Thoracic aorta (tissue), 2 donors: ENCODE data around the gene MED12L. TPM values are rescaled to one million over a fixed set of nuclear protein-coding genes. Genes with fewer than 3 reads are reported as not detected.
"Not testable (repeated sequence)": the region's sequence is repeated elsewhere in the genome, so short reads cannot be mapped to it uniquely, and the experiment has no call there.

ENCODE experiments used
- ATAC-seq: fragments of 150-250 bp; one replicate; pipeline ENCODE4 v1.8.0; 2017; ENCODE audit warnings: low read depth; ENCODE audit not compliant: insufficient number of reproducible peaks, low FRiP score
- DNase-seq: peaks from one replicate; pipeline ENCODE4 v3.0.0-alpha.2; 2020; ENCODE audit warnings: low spot score
- H3K27ac ChIP-seq, 2 donors: fragments of 200-600 bp; sonication (generic); 1 replicate in 1 of 2; 2 replicates in 1 of 2; pipeline ENCODE4 v1.5.1; 2016; ENCODE audit warnings: mild to moderate bottlenecking in 2 of 2, moderate library complexity in 2 of 2
- H3K27me3 ChIP-seq: fragments of 200-600 bp; sonication (generic); replicated peaks from 2 replicates; pipeline ENCODE4 v1.6.0; 2016; ENCODE audit warnings: mild to moderate bottlenecking; ENCODE audit not compliant: insufficient read depth
- H3K36me3 ChIP-seq: fragments of 200-600 bp; sonication (generic); one replicate; pipeline ENCODE4 v1.5.1; 2016
- H3K4me1 ChIP-seq, 2 donors: fragments of 200-600 bp; sonication (generic); 1 replicate in 1 of 2; 2 replicates in 1 of 2; pipeline versions ENCODE4 v1.5.1 to v1.6.0; 2016; ENCODE audit warnings: low read depth in 2 of 2, mild to moderate bottlenecking in 1 of 2; ENCODE audit not compliant: control insufficient read depth in 1 of 2
- H3K4me3 ChIP-seq: fragments of 200-600 bp; sonication (generic); 2 replicates; pipeline ENCODE4 v1.5.1; 2016; ENCODE audit warnings: mild to moderate bottlenecking
- H3K9me3 ChIP-seq: fragments of 200-600 bp; sonication (generic); 2 replicates; pipeline ENCODE4 v1.5.1; 2016
- CTCF ChIP-seq: fragments of 200-600 bp; sonication (generic); IDR thresholded peaks from one replicate; pipeline ENCODE4 v1.5.1; 2019; ENCODE audit warnings: antibody characterized with exemption
- total RNA-seq, 2 donors: library from RNA; depleted of rRNA; stranded (reverse); fragments of >200 nt; gene quantifications; one replicate each; pipeline versions ENCODE4 v1.1.0 to v1.2.3, GENCODE V29; 2016

The MED12L gene
- total RNA-seq, 2 donors from 2014 or later, result 0.27 to 2.0 TPM

GRCh38 chr3:151232991-151233390 is 147.5 kb downstream of the MED12L start:
- DNase-seq, result no peak
- H3K36me3 ChIP-seq, result no peaks in the 10 kb centered on the region
- peaks cover 5 to 11% of the 10 kb centered on the region in 2 donors for H3K4me1 ChIP-seq
- ATAC-seq, result no peak
- no peak overlapping the region for H3K4me3 ChIP-seq
- no peak for TF ChIP-seq CTCF
- no peaks in the 10 kb centered on the region for H3K9me3 ChIP-seq
- no peak overlapping the region for H3K27ac ChIP-seq
- H3K27me3 ChIP-seq, result no peaks in the 10 kb centered on the region

GRCh38 chr3:151234825-151235224 is 149.4 kb downstream of the MED12L start:
- Histone ChIP-seq H3K9me3 (no peaks in the 10 kb centered on the region), H3K27me3 (no peaks in the 10 kb centered on the region), H3K27ac (no peak overlapping the region), H3K4me3 (no peak overlapping the region), H3K4me1 (no peaks in the 10 kb centered on the region), H3K36me3 (no peaks in the 10 kb centered on the region)
- DNase-seq (no peak), ATAC-seq (no peak)
- no peak for TF ChIP-seq CTCF

GRCh38 chr3:151236316-151236715 is 150.9 kb downstream of the MED12L start:
- no peaks in the 10 kb centered on the region for H3K4me1 ChIP-seq
- H3K27ac ChIP-seq, result no peak overlapping the region
- DNase-seq (no peak), ATAC-seq (no peak)
- H3K4me3 ChIP-seq, result no peak overlapping the region
- TF ChIP-seq CTCF, result no peak
- no peaks in the 10 kb centered on the region for H3K9me3 ChIP-seq
- no peaks in the 10 kb centered on the region for H3K36me3 ChIP-seq
- no peaks in the 10 kb centered on the region for H3K27me3 ChIP-seq

GRCh38 chr3:151236736-151237135 is 151.3 kb downstream of the MED12L start:
- no peaks in the 10 kb centered on the region for H3K9me3 ChIP-seq
- no peak for TF ChIP-seq CTCF
- ATAC-seq, result no peak
- no peak for DNase-seq
- H3K4me3 ChIP-seq, result no peak overlapping the region
- H3K27me3 ChIP-seq, result no peaks in the 10 kb centered on the region
- no peaks in the 10 kb centered on the region for H3K4me1 ChIP-seq
- no peaks in the 10 kb centered on the region for H3K36me3 ChIP-seq
- no peak overlapping the region for H3K27ac ChIP-seq

- DNase-seq, H3K9me3 ChIP-seq, H3K4me1 ChIP-seq, ATAC-seq, H3K4me3 ChIP-seq, H3K27me3 ChIP-seq, H3K27ac ChIP-seq, H3K36me3 ChIP-seq: not testable (repeated sequence)
Measured at GRCh38 chr3:151242006-151242405, 156.5 kb downstream of the MED12L start.

GRCh38 chr3:151248772-151249337 is 163.4 kb downstream of the MED12L start:
- Histone ChIP-seq H3K36me3 (no peaks in the 10 kb centered on the region), H3K9me3 (no peaks in the 10 kb centered on the region), H3K4me1 (no peaks in the 10 kb centered on the region), H3K4me3 (no peak overlapping the region), H3K27me3 (no peaks in the 10 kb centered on the region), H3K27ac (no peak overlapping the region)
- no peak for TF ChIP-seq CTCF
- ATAC-seq, result no peak
- DNase-seq, result no peak
